Measurements from ENCODE around the gene IFNK. TPM values are rescaled to one million over a fixed set of nuclear protein-coding genes. Genes with fewer than 3 reads are reported as not detected.

Gene IFNK, protein sequence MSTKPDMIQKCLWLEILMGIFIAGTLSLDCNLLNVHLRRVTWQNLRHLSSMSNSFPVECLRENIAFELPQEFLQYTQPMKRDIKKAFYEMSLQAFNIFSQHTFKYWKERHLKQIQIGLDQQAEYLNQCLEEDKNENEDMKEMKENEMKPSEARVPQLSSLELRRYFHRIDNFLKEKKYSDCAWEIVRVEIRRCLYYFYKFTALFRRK
- total RNA-seq (2022; extraction: Qiagen RNA extraction), result 0.09 TPM in 1 of 5 replicates, not detected in the others

DNA sequence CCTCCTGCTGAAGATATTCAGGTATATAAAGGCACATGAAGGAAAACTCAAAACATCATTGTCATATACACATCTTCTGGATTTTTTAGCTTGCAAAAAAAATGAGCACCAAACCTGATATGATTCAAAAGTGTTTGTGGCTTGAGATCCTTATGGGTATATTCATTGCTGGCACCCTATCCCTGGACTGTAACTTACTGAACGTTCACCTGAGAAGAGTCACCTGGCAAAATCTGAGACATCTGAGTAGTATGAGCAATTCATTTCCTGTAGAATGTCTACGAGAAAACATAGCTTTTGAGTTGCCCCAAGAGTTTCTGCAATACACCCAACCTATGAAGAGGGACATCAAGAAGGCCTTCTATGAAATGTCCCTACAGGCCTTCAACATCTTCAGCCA, at the start of gene IFNK:
TSS of gene IFNK (plus strand) at position 55 of the 400 bp plus-strand sequence. CDS start at position 102, 47 bp downstream.

DNA sequence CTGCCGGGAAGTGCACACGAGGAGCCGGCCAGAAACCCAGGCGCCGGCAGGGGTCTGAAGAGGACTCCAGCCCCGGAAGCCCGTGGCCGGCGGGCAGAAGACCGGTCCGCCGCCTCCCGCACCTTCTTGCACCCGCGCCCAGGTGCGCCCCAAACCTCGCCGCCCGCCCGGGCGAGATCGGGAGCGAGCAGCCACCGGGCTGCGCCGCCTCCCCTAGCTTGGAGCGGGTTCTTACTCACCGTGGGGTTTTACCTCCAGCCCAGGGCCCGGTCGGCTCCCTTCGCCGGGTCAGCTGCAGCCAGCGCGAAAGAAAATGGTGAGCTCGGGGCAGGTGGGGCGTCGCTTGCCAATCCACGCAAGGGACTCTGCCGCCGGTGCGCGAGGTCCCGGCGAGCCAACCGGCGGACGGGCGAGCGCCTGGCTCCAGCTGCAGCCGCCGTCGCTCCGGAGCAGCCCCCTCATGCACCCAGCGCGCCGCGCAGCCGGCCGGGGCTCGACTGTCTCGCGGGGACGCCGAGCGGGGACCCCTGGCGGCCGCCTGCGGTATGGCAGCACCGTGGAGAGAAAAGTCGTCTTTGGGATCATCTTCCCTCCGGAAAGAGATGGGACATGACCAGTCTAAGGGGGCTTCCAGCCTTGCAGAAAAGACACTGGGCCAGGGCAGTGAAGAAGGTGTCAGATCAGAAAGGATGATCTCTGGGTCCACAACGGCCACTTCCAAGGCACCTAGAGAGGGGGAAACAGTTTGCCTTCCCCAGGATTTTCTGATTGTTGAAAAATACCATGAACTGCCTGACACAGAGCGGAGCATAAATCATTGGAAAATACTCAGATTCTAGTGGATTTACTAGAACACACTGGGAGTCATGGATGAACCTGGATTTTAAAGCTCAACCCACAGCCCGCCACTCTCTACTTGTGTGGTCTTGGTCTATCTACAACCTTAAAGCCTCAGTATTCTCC, 5.5 kb downstream of the IFNK start, which contains the start of gene MOB3B:
TSS of gene MOB3B (minus strand) at position 499 of the 963 bp plus-strand sequence. CDS start 74,264 bp downstream, outside the sequence.

DNA sequence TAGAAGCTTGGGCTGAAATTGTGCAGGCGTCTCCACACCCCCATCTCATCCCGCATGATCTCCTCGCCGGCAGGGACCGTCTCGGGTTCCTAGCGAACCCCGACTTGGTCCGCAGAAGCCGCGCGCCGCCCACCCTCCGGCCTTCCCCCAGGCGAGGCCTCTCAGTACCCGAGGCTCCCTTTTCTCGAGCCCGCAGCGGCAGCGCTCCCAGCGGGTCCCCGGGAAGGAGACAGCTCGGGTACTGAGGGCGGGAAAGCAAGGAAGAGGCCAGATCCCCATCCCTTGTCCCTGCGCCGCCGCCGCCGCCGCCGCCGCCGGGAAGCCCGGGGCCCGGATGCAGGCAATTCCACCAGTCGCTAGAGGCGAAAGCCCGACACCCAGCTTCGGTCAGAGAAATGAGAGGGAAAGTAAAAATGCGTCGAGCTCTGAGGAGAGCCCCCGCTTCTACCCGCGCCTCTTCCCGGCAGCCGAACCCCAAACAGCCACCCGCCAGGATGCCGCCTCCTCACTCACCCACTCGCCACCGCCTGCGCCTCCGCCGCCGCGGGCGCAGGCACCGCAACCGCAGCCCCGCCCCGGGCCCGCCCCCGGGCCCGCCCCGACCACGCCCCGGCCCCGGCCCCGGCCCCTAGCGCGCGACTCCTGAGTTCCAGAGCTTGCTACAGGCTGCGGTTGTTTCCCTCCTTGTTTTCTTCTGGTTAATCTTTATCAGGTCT, 49.0 kb downstream of the IFNK start, which contains the start of gene C9orf72:
TSS of gene C9orf72 (minus strand) at position 564 of the 716 bp plus-strand sequence. CDS start 6,361 bp downstream, outside the sequence.

Other genes starting within 250 kb of the IFNK start
- gene EQTN, start 227.1 kb upstream of the IFNK start, total RNA-seq (2022; extraction: Qiagen RNA extraction), result not detected in 5 replicates
- gene MOB3B, start 5.5 kb downstream of the IFNK start, total RNA-seq (2022; extraction: Qiagen RNA extraction), result 8.7 to 14.4 TPM (median 10.6 TPM) in 5 replicates
- gene C9orf72, start 49.2 kb downstream of the IFNK start, total RNA-seq (2022; extraction: Qiagen RNA extraction), result 3.4 to 5.2 TPM (median 4.3 TPM) in 5 replicates

Data from A549 treated with Hydrocortisone at 1 μM for 4 hours (cell line).